ENCODE measurements around the gene MTRFR.
"Not testable (repeated sequence)": the region's sequence is repeated elsewhere in the genome, so short reads cannot be mapped to it uniquely, and the experiment has no call there.

GRCh38 chr12:123248129-123248528 lies 14.9 kb downstream of the MTRFR start:
- TF ChIP-seq CTCF, POLR2A (IDR thresholded peaks at IDR 0.05): not testable (repeated sequence)
